Prostate gland (tissue), 2 donors: Measurements from ENCODE around the gene HNRNPUL2.

Experiments used
- CTCF ChIP-seq, 4 experiments: fragments of 200-600 bp in 2 of 4; fragments of 450-650 bp in 2 of 4; sonication (generic) in 2 of 4; IDR thresholded peaks; 1 replicate in 3 of 4; 2 replicates in 1 of 4; pipeline ENCODE4 v1.5.1; 2016 to 2019; ENCODE audit warnings: antibody characterized with exemption in 4 of 4, mild to moderate bottlenecking in 2 of 4, moderate library complexity in 2 of 4
- POLR2A ChIP-seq: fragments of 450-650 bp; IDR thresholded peaks from one replicate; pipeline ENCODE4 v1.6.1; 2016; ENCODE audit warnings: antibody characterized with exemption, mild to moderate bottlenecking
- POLR2AphosphoS5 ChIP-seq: sonication (generic); formaldehyde crosslinking; IDR thresholded peaks from one replicate; pipeline ENCODE4 v1.6.1; 2017; ENCODE audit warnings: antibody characterized with exemption

DNA sequence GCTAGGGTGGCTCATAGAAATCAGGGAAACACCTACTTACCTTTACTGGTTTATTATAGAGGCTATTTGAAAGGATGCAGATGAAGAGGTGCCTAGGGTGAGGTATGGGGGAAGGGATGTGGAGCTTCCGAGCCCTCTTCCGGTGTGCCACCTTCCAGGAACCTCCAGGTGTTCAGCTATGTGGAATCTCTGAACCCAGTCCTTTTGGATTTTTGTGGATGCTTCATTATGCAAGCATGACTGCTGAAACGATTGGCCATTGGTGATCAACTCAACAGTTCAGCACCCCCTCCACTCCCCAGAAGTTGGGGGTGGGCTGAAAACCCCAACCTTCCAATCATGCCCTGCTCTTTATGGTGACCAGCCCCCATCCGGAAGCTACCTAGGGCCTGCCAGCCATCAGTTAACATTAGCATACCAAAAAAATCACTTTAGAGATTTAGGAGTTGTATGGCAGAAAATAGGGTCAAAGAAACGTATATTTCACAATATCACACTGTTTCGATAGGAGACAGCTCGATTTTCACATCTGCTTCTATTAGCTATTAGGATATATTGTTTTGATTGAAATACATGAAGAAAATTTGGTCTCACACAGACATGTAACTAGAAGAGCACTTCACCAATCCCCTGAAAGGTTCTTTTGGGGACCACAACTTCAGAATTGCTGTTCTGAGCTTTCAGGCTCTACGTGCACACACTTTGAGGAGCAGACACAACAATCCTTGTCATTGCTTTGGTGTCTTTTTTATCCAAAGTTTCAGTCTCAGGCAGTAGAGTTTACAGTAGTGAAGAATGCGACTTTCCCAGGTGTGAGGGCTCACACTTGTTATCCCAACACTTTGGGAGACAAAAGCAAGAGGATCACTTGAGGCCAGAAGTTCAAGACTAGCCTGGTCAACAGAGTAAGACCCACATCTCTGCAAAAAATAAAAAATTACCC lies 30.9 kb upstream of the HNRNPUL2 start:
- TF ChIP-seq CTCF (IDR thresholded peaks at IDR 0.05) (no peak), POLR2A (no peak), POLR2AphosphoS5 (no peak)
